CD4-positive, alpha-beta memory T cell (primary cell): ENCODE data around the gene SCN2B. TPM values are rescaled to one million over a fixed set of nuclear protein-coding genes. Genes with fewer than 3 reads are reported as not detected.

Experiments used
- CTCF ChIA-PET: fragments of 350-600 bp; sonication (Branson Sonifier 250); formaldehyde crosslinking; loops from one replicate; lab custom pipeline; 2021; ENCODE audit warnings: inconsistent platforms; ENCODE audit not compliant: partially characterized antibody; lab: Charles Lee
- POLR2A ChIA-PET: fragments of 350-600 bp; sonication (Branson Sonifier 250); formaldehyde crosslinking; loops from one replicate; lab custom pipeline; 2021; ENCODE audit not compliant: partially characterized antibody; lab: Charles Lee
- DNase-seq, 5 donors: peaks; one replicate each; pipeline versions ENCODE4 v3.0.0 to v3.0.0-alpha.2; 2020 to 2022; ENCODE audit warnings: mixed read lengths in 1 of 5
- H3K27ac ChIP-seq: one replicate; pipeline ENCODE4 v1.7.0; 2013; ENCODE audit warnings: low read depth, low read length
- H3K27me3 ChIP-seq: 2 replicates; pipeline ENCODE4 v1.7.0; 2013; ENCODE audit warnings: mild to moderate bottlenecking, low read length, moderate library complexity; ENCODE audit not compliant: insufficient read depth
- H3K36me3 ChIP-seq: 2 replicates; pipeline ENCODE4 v1.7.0; 2013; ENCODE audit warnings: mild to moderate bottlenecking, low read length, moderate library complexity; ENCODE audit not compliant: insufficient read depth
- H3K4me1 ChIP-seq: 2 replicates; pipeline ENCODE4 v1.7.0; 2013; ENCODE audit warnings: mild to moderate bottlenecking, low read length, moderate library complexity; ENCODE audit not compliant: insufficient read depth
- H3K4me3 ChIP-seq, 2 donors: one replicate each; pipeline ENCODE4 v1.7.0; 2013; ENCODE audit warnings: low read length in 2 of 2, mild to moderate bottlenecking in 1 of 2
- H3K9me3 ChIP-seq, 2 donors: one replicate each; pipeline ENCODE4 v1.7.0; 2013; ENCODE audit warnings: low read length in 2 of 2, control low read depth in 1 of 2; ENCODE audit not compliant: control insufficient read depth in 1 of 2
- H3K27ac Mint-ChIP-seq, 7 donors: one replicate each; pipeline ENCODE4 v1.8.0; 2020 to 2021; ENCODE audit warnings: mixed read lengths in 7 of 7, mild to moderate bottlenecking in 6 of 7, inconsistent platforms in 3 of 7, moderate library complexity in 3 of 7
- H3K27me3 Mint-ChIP-seq, 2 donors: one replicate each; pipeline ENCODE4 v1.8.0; 2020 to 2021; ENCODE audit warnings: mixed read lengths in 2 of 2
- H3K36me3 Mint-ChIP-seq, 2 donors: one replicate each; pipeline ENCODE4 v1.8.0; 2020 to 2021; ENCODE audit warnings: mixed read lengths in 2 of 2, inconsistent platforms in 1 of 2, mild to moderate bottlenecking in 1 of 2
- H3K4me1 Mint-ChIP-seq, 4 donors: one replicate each; pipeline ENCODE4 v1.8.0; 2020 to 2021; ENCODE audit warnings: mixed read lengths in 4 of 4, mild to moderate bottlenecking in 1 of 4
- H3K4me3 Mint-ChIP-seq, 8 donors: one replicate each; pipeline ENCODE4 v1.8.0; 2020 to 2021; ENCODE audit warnings: mixed read lengths in 8 of 8, mild to moderate bottlenecking in 7 of 8, moderate library complexity in 6 of 8, inconsistent platforms in 3 of 8
- H3K9me3 Mint-ChIP-seq, 8 donors: one replicate each; pipeline ENCODE4 v1.8.0; 2020 to 2021; ENCODE audit warnings: mixed read lengths in 8 of 8, mild to moderate bottlenecking in 5 of 8, inconsistent platforms in 3 of 8, moderate library complexity in 1 of 8
- intact Hi-C: fragments of 100-400 bp; cut with micrococcal nuclease; formaldehyde crosslinking; loops from one replicate; pipeline ENCODE4 v1.15.1; 2023
- polyA plus RNA-seq, 2 donors: library from polyadenylated mRNA; unstranded; fragments of 300-500 nt; fragmentation: Illumina TruSeq; gene quantifications; one replicate each; pipeline ENCODE4 v1.2.3, GENCODE V29; 2021
- total RNA-seq, 2 experiments: library from RNA; stranded (reverse); gene quantifications; one replicate each; pipeline ENCODE4 v1.2.3, GENCODE V29; 2021

The SCN2B gene
- total and polyA plus RNA-seq, 4 experiments from 2014 or later: not detected

DNA sequence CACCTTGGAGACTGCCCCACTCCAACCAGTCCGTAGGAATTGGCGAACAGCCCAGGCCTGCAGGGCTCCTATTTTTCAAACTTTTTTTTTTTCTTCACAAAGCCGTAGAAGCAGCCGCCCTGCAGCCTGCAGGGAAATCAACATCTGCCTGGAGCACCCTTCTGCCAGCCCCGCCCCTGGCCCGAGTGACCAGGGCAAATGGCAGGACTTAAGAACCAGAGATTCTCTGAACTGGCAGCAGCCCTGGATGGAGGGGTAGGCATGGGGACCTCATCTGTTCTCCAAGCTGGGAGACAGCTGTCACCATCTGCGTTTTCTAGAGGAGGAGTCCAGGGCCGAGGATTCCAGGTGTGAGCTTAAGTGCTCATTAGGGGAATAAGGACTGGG is 5.6 kb downstream of the SCN2B start:
- Mint-ChIP-seq H3K9me3 (no peaks in the 10 kb centered on the region), H3K27ac (no peak overlapping the region), H3K27me3 (peaks cover 4 to 15% of the 10 kb centered on the region in 2 donors), H3K36me3 (no peaks in the 10 kb centered on the region), H3K4me1 (peaks cover 0 to 5% (median 2%) of the 10 kb centered on the region in 4 donors), H3K4me3 (peak overlapping the region in 1 of 8 donors; percentile 9)
- Histone ChIP-seq H3K4me1 (peaks cover 8% of the 10 kb centered on the region), H3K27me3 (no peaks in the 10 kb centered on the region), H3K9me3 (no peaks in the 10 kb centered on the region), H3K27ac (no peak overlapping the region), H3K4me3 (no peak overlapping the region), H3K36me3 (no peaks in the 10 kb centered on the region)
- ChIA-PET CTCF (interaction anchor here (0.9 to 6.9 kb wide), 42 partner anchors 8 to 746 kb away, joined by 3 to 109 read pairs (median 6); partner anchors contain the start of genes MPZL2 and SCN4B), POLR2A (interaction anchor here (1.1 to 1.7 kb wide), 3 partner anchors 117 to 363 kb away, joined by 3 to 5 read pairs (median 4); no protein-coding TSS in a partner anchor)
- intact Hi-C loops: loop anchor here (1.0 to 10.0 kb wide), 4 partner anchors 26 to 746 kb away; no protein-coding TSS in a partner anchor
- DNase-seq: no peak

DNA sequence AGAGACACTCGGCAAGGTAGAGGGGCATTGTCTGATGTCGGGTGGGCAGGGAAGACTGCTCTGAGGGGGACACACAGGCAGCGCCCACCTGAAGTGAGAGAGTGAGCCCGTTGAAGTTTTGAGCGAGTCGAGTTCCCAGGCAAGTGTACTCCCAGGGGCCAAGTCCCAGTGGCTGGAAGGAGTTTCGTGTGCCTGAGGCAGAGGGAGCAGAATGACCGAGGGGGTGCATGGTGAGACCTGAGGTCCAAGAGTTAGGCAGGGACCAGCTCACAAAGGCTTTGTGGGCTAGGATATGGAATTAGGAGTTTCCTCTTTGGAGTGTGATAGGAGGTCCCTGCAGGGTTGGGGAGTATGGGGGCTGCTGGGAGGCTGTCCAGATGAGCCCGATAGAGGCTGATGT is 6.2 kb downstream of the SCN2B start:
- H3K9me3 ChIP-seq: no peaks in the 10 kb centered on the region
- intact Hi-C loops: loop anchor here (10.0 kb wide), 1 partner anchor 745 kb away; no protein-coding TSS in a partner anchor
- ChIA-PET CTCF (interaction anchor here (0.9 to 6.9 kb wide), 15 partner anchors 11 to 744 kb away, joined by 3 to 109 read pairs (median 12); partner anchors contain the start of gene SCN4B), POLR2A (no interaction called here)
- peaks cover 0 to 5% (median 2%) of the 10 kb centered on the region in 4 donors for H3K4me1 Mint-ChIP-seq
- H3K27ac ChIP-seq: no peak overlapping the region
- H3K27me3 ChIP-seq: no peaks in the 10 kb centered on the region
- DNase-seq: no peak
- no peaks in the 10 kb centered on the region for H3K36me3 Mint-ChIP-seq
- H3K27ac Mint-ChIP-seq: no peak overlapping the region
- H3K4me1 ChIP-seq: peaks cover 8% of the 10 kb centered on the region
- no peak overlapping the region for H3K4me3 Mint-ChIP-seq
- H3K36me3 ChIP-seq: no peaks in the 10 kb centered on the region
- H3K27me3 Mint-ChIP-seq: peaks cover 4 to 12% of the 10 kb centered on the region in 2 donors
- H3K4me3 ChIP-seq: no peak overlapping the region
- no peaks in the 10 kb centered on the region for H3K9me3 Mint-ChIP-seq

DNA sequence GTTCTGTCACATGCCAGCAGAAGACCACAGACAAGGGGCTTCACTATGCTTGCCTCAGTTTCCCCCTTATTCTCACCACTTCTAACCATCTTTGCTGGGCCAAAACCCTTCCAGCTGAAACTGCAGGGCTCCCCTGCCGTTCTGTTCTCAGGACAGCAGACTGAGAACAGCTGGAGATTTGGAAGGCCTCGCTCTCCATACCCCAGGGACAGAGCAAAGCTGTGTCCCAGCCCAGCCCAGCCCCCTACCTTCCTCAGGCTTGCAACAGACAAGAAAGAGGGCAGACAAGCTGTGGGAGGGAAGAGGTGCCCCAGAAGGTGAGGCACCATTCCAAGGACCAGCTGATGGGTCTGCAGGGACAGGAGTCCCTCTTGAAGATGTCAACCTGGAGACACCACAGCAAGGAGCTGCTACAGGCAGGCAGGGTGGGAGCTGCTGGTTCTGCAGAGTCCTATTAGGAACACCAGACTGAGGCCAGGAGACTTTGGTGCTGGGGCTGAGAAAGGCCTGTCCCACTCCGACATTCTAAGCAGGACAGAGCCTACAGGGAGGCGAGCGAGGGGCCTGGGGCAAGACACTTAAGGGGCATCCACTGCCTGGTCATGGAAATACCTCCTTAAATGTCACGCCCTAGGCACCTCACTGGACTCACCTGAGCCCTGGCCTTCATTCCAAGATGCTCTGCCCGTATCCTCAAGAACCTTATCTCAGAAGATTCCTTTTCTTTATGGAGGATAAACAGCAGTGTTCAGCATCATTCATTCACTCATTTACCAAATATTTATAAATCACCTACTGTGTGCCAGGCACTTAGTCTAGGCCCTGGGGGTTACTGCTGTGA is 6.9 kb downstream of the SCN2B start:
- no peaks in the 10 kb centered on the region for H3K36me3 Mint-ChIP-seq
- POLR2A ChIA-PET: no interaction called here
- Histone ChIP-seq H3K27ac (no peak overlapping the region), H3K9me3 (no peaks in the 10 kb centered on the region), H3K4me1 (peaks cover 8% of the 10 kb centered on the region), H3K36me3 (no peaks in the 10 kb centered on the region), H3K27me3 (no peaks in the 10 kb centered on the region), H3K4me3 (no peak overlapping the region)
- DNase-seq: no peak
- no peaks in the 10 kb centered on the region for H3K9me3 Mint-ChIP-seq
- H3K27ac Mint-ChIP-seq: no peak overlapping the region
- CTCF ChIA-PET: interaction anchor here (0.9 to 6.9 kb wide), 7 partner anchors 8 to 362 kb away, joined by 3 to 109 read pairs (median 18); no protein-coding TSS in a partner anchor
- H3K4me3 Mint-ChIP-seq: no peak overlapping the region
- intact Hi-C loops: loop anchor here (10.0 kb wide), 1 partner anchor 745 kb away; no protein-coding TSS in a partner anchor
- H3K4me1 Mint-ChIP-seq: peaks cover 0 to 5% (median 2%) of the 10 kb centered on the region in 4 donors
- H3K27me3 Mint-ChIP-seq: peaks cover 4 to 12% of the 10 kb centered on the region in 2 donors

DNA sequence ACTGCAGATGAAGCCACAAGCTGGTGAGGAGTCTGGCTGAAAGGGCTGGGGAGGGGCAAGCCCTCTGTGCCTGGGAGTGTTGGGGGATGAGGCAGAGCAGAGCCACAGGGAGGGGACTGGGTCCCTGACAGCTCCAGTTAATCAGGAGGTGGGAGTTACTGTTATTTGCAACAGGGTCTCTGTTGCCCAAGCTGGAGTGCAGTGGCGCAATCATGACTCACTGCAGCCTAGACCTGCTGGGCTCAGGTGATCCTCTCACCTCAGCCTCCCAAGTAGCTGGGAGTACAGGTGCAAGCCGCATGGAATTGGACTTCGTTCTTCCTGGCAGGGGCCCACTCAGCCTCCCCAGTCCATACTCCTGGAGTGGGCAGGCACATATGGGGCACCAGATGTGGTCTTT is 7.7 kb downstream of the SCN2B start:
- Histone ChIP-seq H3K27ac (no peak overlapping the region), H3K4me1 (peaks cover 8% of the 10 kb centered on the region), H3K9me3 (no peaks in the 10 kb centered on the region), H3K27me3 (no peaks in the 10 kb centered on the region), H3K4me3 (no peak overlapping the region), H3K36me3 (no peaks in the 10 kb centered on the region)
- H3K36me3 Mint-ChIP-seq: no peaks in the 10 kb centered on the region
- POLR2A ChIA-PET: no interaction called here
- CTCF ChIA-PET: interaction anchor here (1.0 to 6.9 kb wide), 5 partner anchors 9 to 361 kb away, joined by 3 to 109 read pairs (median 32); no protein-coding TSS in a partner anchor
- H3K4me3 Mint-ChIP-seq: no peak overlapping the region
- H3K27ac Mint-ChIP-seq: no peak overlapping the region
- H3K4me1 Mint-ChIP-seq: peaks cover 0 to 5% (median 2%) of the 10 kb centered on the region in 4 donors
- no peak for DNase-seq
- no peaks in the 10 kb centered on the region for H3K9me3 Mint-ChIP-seq
- intact Hi-C loops: no loop called here
- H3K27me3 Mint-ChIP-seq: peaks cover 4 to 9% of the 10 kb centered on the region in 2 donors

DNA sequence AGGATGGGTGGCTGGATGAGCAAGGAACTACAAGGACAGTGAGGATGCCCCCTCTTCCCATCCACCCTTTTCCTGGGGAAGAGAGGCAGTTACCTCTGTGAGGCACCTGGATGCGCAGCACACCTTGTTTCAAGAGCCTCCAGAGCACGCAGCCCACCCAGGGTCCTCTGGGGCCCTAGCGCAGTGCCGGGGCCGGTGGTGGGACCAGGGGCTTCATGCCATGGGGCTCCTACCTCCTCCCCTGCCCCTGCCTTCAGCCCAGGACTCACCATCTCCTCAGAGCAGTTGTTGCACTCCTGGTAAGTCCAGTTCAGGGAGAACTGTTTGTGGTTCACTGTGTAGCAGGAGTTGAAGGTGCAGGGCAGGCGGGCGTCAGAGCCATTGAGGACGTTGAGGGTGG is 8.1 kb downstream of the SCN2B start:
- no peaks in the 10 kb centered on the region for H3K9me3 Mint-ChIP-seq
- Histone ChIP-seq H3K4me1 (peaks cover 8% of the 10 kb centered on the region), H3K9me3 (no peaks in the 10 kb centered on the region), H3K27ac (no peak overlapping the region), H3K4me3 (no peak overlapping the region), H3K36me3 (no peaks in the 10 kb centered on the region), H3K27me3 (no peaks in the 10 kb centered on the region)
- H3K4me1 Mint-ChIP-seq: peaks cover 0 to 5% (median 2%) of the 10 kb centered on the region in 4 donors
- no peak overlapping the region for H3K4me3 Mint-ChIP-seq
- H3K27me3 Mint-ChIP-seq: peaks cover 4 to 12% of the 10 kb centered on the region in 2 donors
- no peak overlapping the region for H3K27ac Mint-ChIP-seq
- ChIA-PET POLR2A (no interaction called here), CTCF (interaction anchor here (6.9 kb wide), 1 partner anchor 24 kb away, joined by 109 read pairs; no protein-coding TSS in a partner anchor)
- H3K36me3 Mint-ChIP-seq: no peaks in the 10 kb centered on the region
- intact Hi-C loops: no loop called here
- no peak for DNase-seq

DNA sequence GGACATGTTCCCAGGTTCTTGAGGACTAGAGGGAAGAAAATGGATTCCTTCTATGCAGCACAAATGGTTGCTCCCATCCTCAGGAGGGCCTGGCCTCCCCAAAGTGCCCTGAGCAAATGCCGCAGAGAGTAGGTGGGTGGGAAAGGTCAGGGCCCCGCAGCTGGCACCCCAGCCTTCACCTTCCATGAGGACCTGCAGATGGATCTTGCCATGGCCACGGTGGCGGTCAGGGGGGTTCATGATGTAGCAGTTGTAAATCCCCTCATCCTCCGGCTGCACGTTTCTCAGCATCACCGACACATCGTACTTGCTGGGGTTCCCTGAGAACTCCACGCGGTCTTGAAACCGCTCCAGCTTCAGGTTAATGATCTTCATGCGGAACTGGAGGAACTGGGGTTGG is 8.5 kb downstream of the SCN2B start:
- peaks cover 5 to 15% of the 10 kb centered on the region in 2 donors for H3K27me3 Mint-ChIP-seq

DNA sequence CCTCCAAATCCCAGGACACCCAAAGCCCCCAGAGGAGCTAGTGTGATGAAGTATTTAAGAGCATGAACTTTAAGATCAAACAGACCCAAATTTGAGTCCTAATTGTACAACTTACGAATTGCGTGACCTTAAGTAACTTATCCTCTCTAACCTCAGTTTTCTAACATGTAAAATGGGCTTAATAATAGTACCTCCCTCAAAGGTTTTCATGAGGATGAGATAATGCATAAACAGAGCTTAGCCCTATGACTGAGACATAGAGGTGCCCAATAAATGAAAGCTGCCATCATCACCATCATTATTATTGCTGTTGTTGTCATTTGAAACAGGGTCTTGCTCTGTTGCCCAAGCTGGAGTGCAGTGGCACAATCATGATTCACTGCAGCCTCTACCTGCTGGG is 9.2 kb downstream of the SCN2B start:
- Histone ChIP-seq H3K4me1 (peaks cover 8% of the 10 kb centered on the region), H3K4me3 (no peak overlapping the region), H3K27me3 (no peaks in the 10 kb centered on the region), H3K9me3 (no peaks in the 10 kb centered on the region), H3K36me3 (no peaks in the 10 kb centered on the region), H3K27ac (no peak overlapping the region)
- no peaks in the 10 kb centered on the region for H3K9me3 Mint-ChIP-seq
- POLR2A ChIA-PET: no interaction called here
- intact Hi-C loops: no loop called here
- H3K36me3 Mint-ChIP-seq: no peaks in the 10 kb centered on the region
- H3K4me3 Mint-ChIP-seq: no peak overlapping the region
- no peak for DNase-seq
- peaks cover 7 to 15% of the 10 kb centered on the region in 2 donors for H3K27me3 Mint-ChIP-seq
- CTCF ChIA-PET: interaction anchor here (0.7 to 6.9 kb wide), 4 partner anchors 18 to 362 kb away, joined by 3 to 109 read pairs (median 3); no protein-coding TSS in a partner anchor
- peaks cover 0 to 5% (median 2%) of the 10 kb centered on the region in 4 donors for H3K4me1 Mint-ChIP-seq
- H3K27ac Mint-ChIP-seq: no peak overlapping the region

More for the DNA sequence above, 8.5 kb downstream of the SCN2B start:
- Histone ChIP-seq H3K9me3 (no peaks in the 10 kb centered on the region), H3K4me3 (no peak overlapping the region), H3K4me1 (peaks cover 8% of the 10 kb centered on the region), H3K27ac (no peak overlapping the region), H3K27me3 (no peaks in the 10 kb centered on the region), H3K36me3 (no peaks in the 10 kb centered on the region)
- POLR2A ChIA-PET: no interaction called here
- no peaks in the 10 kb centered on the region for H3K9me3 Mint-ChIP-seq
- CTCF ChIA-PET: interaction anchor here (0.7 to 6.9 kb wide), 3 partner anchors 17 to 362 kb away, joined by 3 to 109 read pairs (median 3); no protein-coding TSS in a partner anchor
- no peak for DNase-seq
- H3K36me3 Mint-ChIP-seq: no peaks in the 10 kb centered on the region
- no peak overlapping the region for H3K27ac Mint-ChIP-seq
- H3K4me3 Mint-ChIP-seq: no peak overlapping the region
- H3K4me1 Mint-ChIP-seq: peaks cover 0 to 5% (median 2%) of the 10 kb centered on the region in 4 donors
- intact Hi-C loops: no loop called here
